Measurements from ENCODE around the gene TADA2B. TPM values are rescaled to one million over a fixed set of nuclear protein-coding genes. Genes with fewer than 3 reads are reported as not detected.

The TADA2B gene
- total RNA-seq, 1 experiment from 2014 or later, result 14.3 TPM

DNA sequence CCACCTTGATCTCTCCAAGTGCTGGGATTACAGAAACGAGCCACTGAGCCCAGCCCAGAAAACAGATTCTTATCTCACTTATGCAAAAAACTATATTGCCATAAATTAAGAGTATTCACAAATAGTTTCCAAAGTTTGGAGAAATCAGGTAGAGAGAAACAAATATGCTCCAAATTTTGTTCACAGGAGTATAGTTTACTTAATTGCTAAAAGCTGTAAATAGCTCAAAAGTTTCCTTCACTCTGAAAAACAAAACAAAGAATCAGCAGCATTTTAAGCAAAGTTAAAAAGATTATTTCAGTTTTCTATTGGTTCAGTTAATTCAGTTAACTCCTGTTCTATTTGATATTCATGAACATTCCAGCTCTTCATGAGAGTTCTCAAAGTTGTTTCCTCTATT lies 43.2 kb downstream of the TADA2B start:
- ATAC-seq (no peak), DNase-seq (ENCODE audit: low spot score) (no peak)
- Mint-ChIP-seq H3K4me1 (peaks cover 4% of the 10 kb centered on the region), H3K36me3 (peaks cover 6% of the 10 kb centered on the region), H3K27me3 (ENCODE audit: low read depth) (peaks cover 90% of the 10 kb centered on the region), H3K9me3 (peaks cover 18% of the 10 kb centered on the region), H3K4me3 (no peak overlapping the region), H3K27ac (no peak overlapping the region)
- TF ChIP-seq ZNF232 (CRISPR knock-in tag; IDR thresholded peaks at IDR 0.05) (no peak), EMX1 (CRISPR knock-in tag; IDR thresholded peaks at IDR 0.05) (no peak), ZNF671 (CRISPR knock-in tag; IDR thresholded peaks at IDR 0.05) (no peak), HMGA2 (CRISPR knock-in tag; IDR thresholded peaks at IDR 0.05) (no peak), ZNF532 (CRISPR knock-in tag; IDR thresholded peaks at IDR 0.05; ENCODE audit: borderline replicate concordance) (no peak), TEAD4 (CRISPR knock-in tag; IDR thresholded peaks at IDR 0.05) (no peak), ZNF416 (CRISPR knock-in tag; IDR thresholded peaks at IDR 0.05) (no peak), ETV6 (CRISPR knock-in tag; IDR thresholded peaks at IDR 0.05) (no peak), GRHL2 (CRISPR knock-in tag; IDR thresholded peaks at IDR 0.05; ENCODE audit: insufficient replicate concordance, severe bottlenecking) (no peak), ELF4 (CRISPR knock-in tag; IDR thresholded peaks at IDR 0.05; ENCODE audit: low read depth) (no peak), GTF2I (CRISPR knock-in tag; conservative IDR thresholded peaks at IDR 0.05) (no peak), RORB (CRISPR knock-in tag; IDR thresholded peaks at IDR 0.05) (no peak), ZSCAN18 (CRISPR knock-in tag; IDR thresholded peaks at IDR 0.05) (no peak), ZBTB21 (CRISPR knock-in tag; IDR thresholded peaks at IDR 0.05; ENCODE audit: borderline replicate concordance) (no peak), ZNF317 (CRISPR knock-in tag; IDR thresholded peaks at IDR 0.05; ENCODE audit: borderline replicate concordance, low read depth) (no peak), ZNF219 (CRISPR knock-in tag; IDR thresholded peaks at IDR 0.05; ENCODE audit: borderline replicate concordance) (no peak), ARID4B (CRISPR knock-in tag; IDR thresholded peaks at IDR 0.05; ENCODE audit: borderline replicate concordance) (no peak), OVOL2 (CRISPR knock-in tag; IDR thresholded peaks at IDR 0.05; ENCODE audit: borderline replicate concordance) (no peak)
- TF ChIP-seq, protein P1, sequence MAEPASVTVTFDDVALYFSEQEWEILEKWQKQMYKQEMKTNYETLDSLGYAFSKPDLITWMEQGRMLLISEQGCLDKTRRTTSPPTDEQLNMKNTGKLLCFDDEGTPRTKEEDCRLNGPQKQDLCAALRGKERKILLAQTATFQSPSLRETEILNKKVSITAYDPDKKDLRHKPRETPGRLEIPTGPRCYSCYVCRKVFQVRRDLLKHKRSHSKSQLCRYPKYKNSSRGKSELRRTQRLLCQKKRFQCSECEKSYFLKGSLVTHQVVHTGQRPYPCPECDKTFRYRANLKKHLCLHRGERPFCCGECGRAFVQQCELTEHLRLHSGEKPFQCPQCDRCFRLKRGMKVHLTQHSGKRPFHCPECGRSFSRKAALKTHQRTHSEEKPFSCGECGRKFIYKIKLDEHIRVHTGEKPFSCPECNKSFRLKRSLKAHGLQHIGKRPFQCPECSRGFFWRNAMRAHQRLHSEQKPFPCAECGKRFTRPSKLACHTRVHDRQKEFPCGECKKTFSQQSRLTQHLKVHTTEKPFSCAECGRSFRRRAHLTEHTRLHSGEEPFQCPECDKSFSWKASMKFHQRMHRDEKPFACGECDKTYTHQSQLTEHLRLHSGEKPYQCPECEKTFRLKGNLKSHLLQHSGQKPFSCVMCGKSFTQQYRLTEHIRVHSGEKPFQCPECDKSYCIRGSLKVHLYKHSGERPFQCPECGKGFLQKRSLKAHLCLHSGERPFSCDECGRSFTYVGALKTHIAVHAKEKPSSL (CRISPR knock-in tag; conservative IDR thresholded peaks at IDR 0.05), result no peak
- TF ChIP-seq, protein P2, sequence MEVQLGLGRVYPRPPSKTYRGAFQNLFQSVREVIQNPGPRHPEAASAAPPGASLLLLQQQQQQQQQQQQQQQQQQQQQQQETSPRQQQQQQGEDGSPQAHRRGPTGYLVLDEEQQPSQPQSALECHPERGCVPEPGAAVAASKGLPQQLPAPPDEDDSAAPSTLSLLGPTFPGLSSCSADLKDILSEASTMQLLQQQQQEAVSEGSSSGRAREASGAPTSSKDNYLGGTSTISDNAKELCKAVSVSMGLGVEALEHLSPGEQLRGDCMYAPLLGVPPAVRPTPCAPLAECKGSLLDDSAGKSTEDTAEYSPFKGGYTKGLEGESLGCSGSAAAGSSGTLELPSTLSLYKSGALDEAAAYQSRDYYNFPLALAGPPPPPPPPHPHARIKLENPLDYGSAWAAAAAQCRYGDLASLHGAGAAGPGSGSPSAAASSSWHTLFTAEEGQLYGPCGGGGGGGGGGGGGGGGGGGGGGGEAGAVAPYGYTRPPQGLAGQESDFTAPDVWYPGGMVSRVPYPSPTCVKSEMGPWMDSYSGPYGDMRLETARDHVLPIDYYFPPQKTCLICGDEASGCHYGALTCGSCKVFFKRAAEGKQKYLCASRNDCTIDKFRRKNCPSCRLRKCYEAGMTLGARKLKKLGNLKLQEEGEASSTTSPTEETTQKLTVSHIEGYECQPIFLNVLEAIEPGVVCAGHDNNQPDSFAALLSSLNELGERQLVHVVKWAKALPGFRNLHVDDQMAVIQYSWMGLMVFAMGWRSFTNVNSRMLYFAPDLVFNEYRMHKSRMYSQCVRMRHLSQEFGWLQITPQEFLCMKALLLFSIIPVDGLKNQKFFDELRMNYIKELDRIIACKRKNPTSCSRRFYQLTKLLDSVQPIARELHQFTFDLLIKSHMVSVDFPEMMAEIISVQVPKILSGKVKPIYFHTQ (CRISPR knock-in tag; IDR thresholded peaks at IDR 0.05), result no peak
- ChIA-PET CTCF (no interaction called here), POLR2A (no interaction called here)

All from WTC11 (cell line).